BJ (cell line): ENCODE data around the gene CST8. TPM values are rescaled to one million over a fixed set of nuclear protein-coding genes. Genes with fewer than 3 reads are reported as not detected.
"Not testable (repeated sequence)": the region's sequence is repeated elsewhere in the genome, so short reads cannot be mapped to it uniquely, and the experiment has no call there.

ENCODE experiments used
- CTCF ChIA-PET: fragments of 350-600 bp; formaldehyde crosslinking; extraction: SDS; loops from one replicate; lab custom pipeline; 2021; ENCODE audit warnings: antibody characterized with exemption, inconsistent platforms; lab: Yijun Ruan, JAX
- POLR2A ChIA-PET: fragments of 300-600 bp; sonication (Branson Sonifier 250); formaldehyde crosslinking; extraction: SDS; loops from one replicate; lab custom pipeline; 2021; ENCODE audit warnings: antibody characterized with exemption; lab: Charles Lee
- DNase-seq: peaks from one replicate; pipeline ENCODE4 v3.0.0-alpha.2; 2011; ENCODE audit warnings: low read depth
- H3K27me3 ChIP-seq: 2 replicates; pipeline ENCODE4 v1.6.0; 2011; ENCODE audit warnings: low read length; ENCODE audit not compliant: control insufficient read depth, insufficient read depth
- H3K36me3 ChIP-seq: 2 replicates; pipeline ENCODE4 v1.5.1; 2011; ENCODE audit warnings: low read length; ENCODE audit not compliant: control insufficient read depth, insufficient read depth
- H3K4me3 ChIP-seq: 2 replicates; pipeline ENCODE4 v1.5.1; 2011; ENCODE audit warnings: low read depth, mild to moderate bottlenecking, control low read depth, low read length
- polyA plus RNA-seq: library from polyadenylated mRNA; depleted of rRNA; stranded (reverse); fragments of >200 nt; gene quantifications from 2 replicates; pipeline ENCODE4 v1.2.3, GENCODE V29; 2011
- TF ChIP-seq, protein P1 (sequence below): IDR thresholded peaks from 2 replicates; pipeline ENCODE4 v1.5.1; 2011; ENCODE audit warnings: low read depth, mild to moderate bottlenecking, control low read depth, inconsistent platforms, low read length, moderate library complexity; ENCODE audit not compliant: insufficient read depth

The CST8 gene
- polyA plus RNA-seq, 1 experiment, result not detected

DNA sequence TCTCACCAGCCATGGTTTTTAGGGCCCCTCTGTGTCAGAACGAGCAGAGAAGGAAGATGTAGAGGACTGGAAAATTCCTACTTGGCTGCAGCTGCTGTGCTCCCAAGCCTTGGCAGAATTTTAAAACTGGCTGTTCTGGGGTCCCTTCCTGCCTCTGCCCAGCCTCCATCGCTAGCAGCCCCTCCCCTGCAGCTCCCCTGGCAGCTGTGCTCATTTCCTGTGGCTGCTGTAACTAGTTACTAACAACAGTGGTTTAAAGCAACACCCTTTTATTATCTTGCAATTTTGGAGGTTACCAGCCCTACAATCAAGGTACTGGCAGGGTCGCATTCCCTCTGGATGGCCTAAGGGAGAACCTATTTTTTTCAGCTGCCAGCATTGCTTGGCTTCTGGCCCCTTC lies 34.5 kb upstream of the CST8 start:
- Histone ChIP-seq H3K4me3 (no peak overlapping the region), H3K36me3 (no peaks in the 10 kb centered on the region), H3K27me3 (no peaks in the 10 kb centered on the region; the same call in 1 of the 2 replicates)
- no peak for DNase-seq
- ChIA-PET POLR2A (no interaction called here), CTCF (interaction anchor here (0.9 kb wide), 1 partner anchor 14 kb away, joined by 3 read pairs; no protein-coding TSS in a partner anchor)
- TF ChIP-seq, protein P1, sequence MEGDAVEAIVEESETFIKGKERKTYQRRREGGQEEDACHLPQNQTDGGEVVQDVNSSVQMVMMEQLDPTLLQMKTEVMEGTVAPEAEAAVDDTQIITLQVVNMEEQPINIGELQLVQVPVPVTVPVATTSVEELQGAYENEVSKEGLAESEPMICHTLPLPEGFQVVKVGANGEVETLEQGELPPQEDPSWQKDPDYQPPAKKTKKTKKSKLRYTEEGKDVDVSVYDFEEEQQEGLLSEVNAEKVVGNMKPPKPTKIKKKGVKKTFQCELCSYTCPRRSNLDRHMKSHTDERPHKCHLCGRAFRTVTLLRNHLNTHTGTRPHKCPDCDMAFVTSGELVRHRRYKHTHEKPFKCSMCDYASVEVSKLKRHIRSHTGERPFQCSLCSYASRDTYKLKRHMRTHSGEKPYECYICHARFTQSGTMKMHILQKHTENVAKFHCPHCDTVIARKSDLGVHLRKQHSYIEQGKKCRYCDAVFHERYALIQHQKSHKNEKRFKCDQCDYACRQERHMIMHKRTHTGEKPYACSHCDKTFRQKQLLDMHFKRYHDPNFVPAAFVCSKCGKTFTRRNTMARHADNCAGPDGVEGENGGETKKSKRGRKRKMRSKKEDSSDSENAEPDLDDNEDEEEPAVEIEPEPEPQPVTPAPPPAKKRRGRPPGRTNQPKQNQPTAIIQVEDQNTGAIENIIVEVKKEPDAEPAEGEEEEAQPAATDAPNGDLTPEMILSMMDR, result no peak

GRCh38 chr20:23456873-23457272 lies 34.0 kb upstream of the CST8 start:
- Histone ChIP-seq H3K4me3 (no peak overlapping the region), H3K27me3 (no peaks in the 10 kb centered on the region; the same call in 1 of the 2 replicates), H3K36me3 (no peaks in the 10 kb centered on the region)
- DNase-seq, result no peak
- ChIA-PET CTCF (interaction anchor here (0.9 kb wide), 1 partner anchor 15 kb away, joined by 3 read pairs; no protein-coding TSS in a partner anchor), POLR2A (no interaction called here)
- TF ChIP-seq, protein P1, result no peak

DNA sequence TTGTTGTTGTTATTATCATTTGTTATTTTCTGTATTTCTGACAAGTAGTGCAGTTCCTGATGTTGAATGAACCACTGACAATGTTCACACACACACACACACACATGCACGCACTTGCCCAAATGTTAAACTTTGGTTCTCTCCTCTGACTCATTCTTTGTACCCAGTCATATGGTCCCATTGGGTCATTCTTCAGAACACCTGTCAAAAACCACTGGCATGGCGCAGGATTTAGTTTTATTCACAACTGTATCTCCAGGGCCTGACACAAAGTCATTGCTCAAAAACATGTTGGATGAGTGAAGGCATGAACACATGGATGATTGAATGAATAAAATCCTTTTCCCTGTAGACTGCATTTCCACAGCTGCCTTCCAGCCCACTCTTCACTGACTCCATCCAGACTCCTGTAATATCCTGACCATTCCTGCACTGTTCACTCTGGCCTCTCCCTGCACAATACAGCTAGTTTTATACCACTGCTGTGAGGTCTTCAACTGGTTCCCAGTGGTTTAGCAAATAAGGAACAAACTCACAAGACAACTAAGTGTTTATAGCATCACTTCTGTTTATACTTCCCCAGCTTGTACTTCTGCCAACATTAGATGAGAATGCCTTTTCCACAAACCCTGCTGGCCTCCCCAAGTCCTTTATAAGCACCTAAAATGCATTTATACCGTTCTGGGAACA lies 31.3 kb upstream of the CST8 start:
- no peak overlapping the region for H3K4me3 ChIP-seq
- CTCF ChIA-PET, result interaction anchor here (1.2 to 1.3 kb wide), 2 partner anchors 8 to 18 kb away, joined by 4 to 5 read pairs; no protein-coding TSS in a partner anchor
- H3K36me3 ChIP-seq, result no peaks in the 10 kb centered on the region
- no peaks in the 10 kb centered on the region for H3K27me3 ChIP-seq
- POLR2A ChIA-PET, result interaction anchor here (0.6 kb wide), 1 partner anchor 14 kb away, joined by 3 read pairs; no protein-coding TSS in a partner anchor
- TF ChIP-seq, protein P1, result no peak
- DNase-seq, result no peak

- no peak overlapping the region for H3K4me3 ChIP-seq
- TF ChIP-seq, protein P1, result no peak
- ChIA-PET CTCF (no interaction called here), POLR2A (no interaction called here)
- no peak for DNase-seq
- no peaks in the 10 kb centered on the region for H3K27me3 ChIP-seq
- H3K36me3 ChIP-seq, result no peaks in the 10 kb centered on the region
Measured at GRCh38 chr20:23461180-23461579, 29.7 kb upstream of the CST8 start.

DNA sequence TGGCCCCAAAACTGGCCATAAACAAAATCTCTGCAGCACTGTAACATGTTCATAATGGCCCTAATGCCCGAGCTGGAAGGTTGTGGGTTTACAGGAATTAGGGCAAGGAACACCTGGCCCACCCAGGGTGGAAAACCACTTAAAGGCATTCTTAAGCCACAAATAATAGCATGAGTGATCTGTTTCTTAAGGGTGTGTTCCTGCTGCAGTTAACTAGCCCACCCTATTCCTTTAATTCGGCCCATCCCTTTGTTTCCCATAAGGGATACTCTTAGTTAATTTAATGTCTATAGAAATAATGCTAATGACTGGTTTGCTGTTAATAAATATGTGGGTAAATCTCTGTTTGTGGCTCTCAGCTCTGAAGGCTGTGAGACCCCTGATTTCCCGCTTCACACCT lies 24.0 kb upstream of the CST8 start:
- H3K27me3 ChIP-seq, H3K4me3 ChIP-seq, POLR2A ChIA-PET, DNase-seq, H3K36me3 ChIP-seq: not testable (repeated sequence)
- CTCF ChIA-PET, result interaction anchor here (0.6 to 1.0 kb wide), 2 partner anchors 8 to 75 kb away, joined by 4 to 5 read pairs; no protein-coding TSS in a partner anchor

DNA sequence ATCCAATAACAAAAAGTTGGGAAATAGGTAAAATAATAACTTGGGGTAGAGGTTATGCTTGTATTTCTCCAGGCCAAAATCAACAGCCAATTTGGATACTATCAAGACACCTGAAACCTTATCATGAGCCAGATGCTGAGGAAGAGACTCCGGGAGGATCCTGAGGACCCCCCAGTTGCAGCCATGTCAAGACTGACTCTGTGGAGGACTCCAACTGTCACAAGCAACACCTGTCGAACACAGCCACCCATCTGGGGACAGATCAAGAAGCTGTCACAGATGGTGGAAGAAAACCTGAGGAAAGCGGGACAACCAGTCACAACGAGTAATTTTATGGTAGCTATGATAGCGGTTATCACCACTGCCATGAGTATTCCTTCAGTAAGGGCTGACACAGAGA lies 18.6 kb upstream of the CST8 start:
- DNase-seq, H3K4me3 ChIP-seq, POLR2A ChIA-PET, H3K36me3 ChIP-seq, H3K27me3 ChIP-seq: not testable (repeated sequence)
- CTCF ChIA-PET, result interaction anchor here (1.0 kb wide), 1 partner anchor 27 kb away, joined by 5 read pairs; no protein-coding TSS in a partner anchor

DNA sequence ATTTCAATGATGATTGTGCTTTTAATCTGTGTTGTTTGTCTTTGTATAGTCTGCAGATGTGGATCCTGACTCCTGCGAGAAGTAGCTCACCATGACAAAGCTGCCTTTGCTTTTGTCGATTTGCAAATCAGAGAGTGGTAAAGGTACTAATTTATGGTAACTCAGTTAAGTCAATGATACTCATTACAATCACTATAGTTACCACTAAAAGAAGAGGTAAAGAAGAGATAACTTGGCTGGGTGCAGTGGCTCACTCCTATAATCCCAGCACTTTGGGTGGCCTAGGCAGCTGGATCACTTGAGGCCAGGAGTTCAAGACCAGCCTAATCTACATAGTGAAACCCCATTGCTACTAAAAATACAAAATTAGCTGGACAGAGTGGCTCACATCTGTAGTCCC lies 17.6 kb upstream of the CST8 start:
- CTCF ChIA-PET, result interaction anchor here (1.0 kb wide), 1 partner anchor 28 kb away, joined by 5 read pairs; no protein-coding TSS in a partner anchor
- H3K27me3 ChIP-seq, DNase-seq, POLR2A ChIA-PET, H3K36me3 ChIP-seq, H3K4me3 ChIP-seq: not testable (repeated sequence)
